Naive thymus-derived CD4-positive, alpha-beta T cell (primary cell): ENCODE measurements around the gene CPNE6. TPM values are rescaled to one million over a fixed set of nuclear protein-coding genes. Genes with fewer than 3 reads are reported as not detected.
A peak's percentile ranks its signal among the peaks of the same experiment; 100 is the strongest.

ENCODE experiments used
- ATAC-seq: fragments of 150-1000 bp; cut with Tn5 transposase; 2 replicates; pipeline ENCODE4 v1.10.0; 2021; ENCODE audit warnings: mild to moderate bottlenecking, moderate library complexity
- CTCF ChIA-PET: fragments of 350-600 bp; sonication (Branson Sonifier 250); formaldehyde crosslinking; loops from one replicate; lab custom pipeline; 2021; ENCODE audit warnings: antibody characterized with exemption; lab: Charles Lee
- POLR2A ChIA-PET: fragments of 350-600 bp; sonication (Branson Sonifier 250); formaldehyde crosslinking; loops from one replicate; lab custom pipeline; 2021; ENCODE audit warnings: antibody characterized with exemption, inconsistent platforms; lab: Charles Lee
- DNase-seq, 9 donors: peaks; one replicate each; pipeline versions ENCODE4 v3.0.0 to v3.0.0-alpha.2; 2020 to 2022; ENCODE audit warnings: mixed read lengths in 1 of 9
- H3K27ac ChIP-seq: one replicate; pipeline ENCODE4 v1.7.0; 2013; ENCODE audit warnings: mild to moderate bottlenecking, low read depth, low read length, moderate library complexity
- H3K27me3 ChIP-seq, 2 donors: one replicate each; pipeline ENCODE4 v1.7.0; 2013; ENCODE audit warnings: low read length in 2 of 2, mild to moderate bottlenecking in 2 of 2, moderate library complexity in 2 of 2; ENCODE audit not compliant: control insufficient read depth in 2 of 2, insufficient read depth in 2 of 2
- H3K36me3 ChIP-seq, 3 experiments: 1 replicate in 2 of 3; 2 replicates in 1 of 3; pipeline ENCODE4 v1.7.0; 2013; ENCODE audit warnings: low read length in 3 of 3, mild to moderate bottlenecking in 3 of 3, moderate library complexity in 1 of 3; ENCODE audit not compliant: insufficient read depth in 3 of 3, control insufficient read depth in 2 of 3
- H3K4me1 ChIP-seq, 2 donors: one replicate each; pipeline ENCODE4 v1.7.0; 2013; ENCODE audit warnings: low read length in 2 of 2, mild to moderate bottlenecking in 2 of 2, moderate library complexity in 1 of 2; ENCODE audit not compliant: control insufficient read depth in 2 of 2, insufficient read depth in 2 of 2
- H3K4me3 ChIP-seq: 2 replicates; pipeline ENCODE4 v1.7.0; 2013; ENCODE audit warnings: mild to moderate bottlenecking, low read length
- H3K9me3 ChIP-seq, 3 experiments: 1 replicate in 2 of 3; 2 replicates in 1 of 3; pipeline ENCODE4 v1.7.0; 2013; ENCODE audit warnings: low read length in 3 of 3; ENCODE audit not compliant: control insufficient read depth in 2 of 3
- H3K27ac Mint-ChIP-seq, 9 donors: one replicate each; pipeline ENCODE4 v1.8.0; 2020 to 2022; ENCODE audit warnings: mixed read lengths in 9 of 9, mild to moderate bottlenecking in 8 of 9, moderate library complexity in 5 of 9, inconsistent platforms in 2 of 9
- H3K27me3 Mint-ChIP-seq, 5 donors: one replicate each; pipeline ENCODE4 v1.8.0; 2021 to 2022; ENCODE audit warnings: mixed read lengths in 5 of 5, mild to moderate bottlenecking in 1 of 5
- H3K36me3 Mint-ChIP-seq, 5 donors: one replicate each; pipeline ENCODE4 v1.8.0; 2020 to 2022; ENCODE audit warnings: mixed read lengths in 5 of 5, mild to moderate bottlenecking in 3 of 5, inconsistent platforms in 1 of 5
- H3K4me1 Mint-ChIP-seq, 7 donors: one replicate each; pipeline ENCODE4 v1.8.0; 2020 to 2022; ENCODE audit warnings: mixed read lengths in 7 of 7, mild to moderate bottlenecking in 3 of 7, inconsistent platforms in 1 of 7
- H3K4me3 Mint-ChIP-seq, 10 donors: one replicate each; pipeline ENCODE4 v1.8.0; 2020 to 2022; ENCODE audit warnings: mild to moderate bottlenecking in 10 of 10, mixed read lengths in 10 of 10, moderate library complexity in 6 of 10, inconsistent platforms in 2 of 10
- H3K9me3 Mint-ChIP-seq, 11 donors: one replicate each; pipeline ENCODE4 v1.8.0; 2020 to 2022; ENCODE audit warnings: mixed read lengths in 11 of 11, mild to moderate bottlenecking in 4 of 11, inconsistent platforms in 1 of 11, moderate library complexity in 1 of 11
- intact Hi-C, 2 donors: fragments of 100-400 bp; cut with micrococcal nuclease; formaldehyde crosslinking; loops; one replicate each; pipeline ENCODE4 v1.15.1; 2023
- polyA plus RNA-seq, 2 donors: library from polyadenylated mRNA; unstranded; fragments of 300-500 nt; fragmentation: Illumina TruSeq; gene quantifications; one replicate each; pipeline ENCODE4 v1.2.3, GENCODE V29; 2021
- total RNA-seq, 6 experiments: library from RNA in 5 of 6; stranded (reverse) in 5 of 6; gene quantifications; 1 replicate in 5 of 6; 2 replicates in 1 of 6; pipeline ENCODE4 v1.2.3 and lab custom pipeline; 2021 to 2026

The CPNE6 gene
- total and polyA plus RNA-seq, 7 experiments from 2014 or later: 0.12 TPM; not detected in 6

GRCh38 chr14:24092505-24093206 lies 21.3 kb downstream of the CPNE6 start:
- Mint-ChIP-seq H3K27me3 (no peaks in the 10 kb centered on the region), H3K4me3 (peak overlapping the region; percentile 86 to 100 (median 98)), H3K9me3 (no peaks in the 10 kb centered on the region), H3K36me3 (peaks cover 0 to 19% (median 0%) of the 10 kb centered on the region in 5 donors), H3K4me1 (peaks cover 28 to 47% (median 41%) of the 10 kb centered on the region in 7 donors), H3K27ac (peak overlapping the region; percentile 78 to 97 (median 89))
- Histone ChIP-seq H3K36me3 (peaks cover 0 to 7% (median 0%) of the 10 kb centered on the region in 3 experiments), H3K4me3 (no peak overlapping the region), H3K9me3 (no peaks in the 10 kb centered on the region), H3K27ac (no peak overlapping the region), H3K4me1 (peaks cover 6 to 16% of the 10 kb centered on the region in 2 donors), H3K27me3 (no peaks in the 10 kb centered on the region)
- DNase-seq (no peak), ATAC-seq (no peak)
- POLR2A ChIA-PET: interaction anchor here (1.2 to 9.1 kb wide), 5 partner anchors 11 to 35 kb away, joined by 3 to 85 read pairs (median 50); partner anchors contain the start of genes DCAF11 and NRL
- intact Hi-C loops: loop anchor here in 1 of 2 donors (5.0 kb wide), 1 partner anchor 460 kb away; no protein-coding TSS in a partner anchor
- CTCF ChIA-PET: interaction anchor here (0.7 to 9.4 kb wide), 6 partner anchors 12 to 402 kb away, joined by 3 to 165 read pairs (median 26); no protein-coding TSS in a partner anchor

- POLR2A ChIA-PET: interaction anchor here (0.7 to 9.1 kb wide), 10 partner anchors 12 to 998 kb away, joined by 3 to 85 read pairs (median 6); partner anchors contain the start of genes ACIN1, C14orf119, CARMIL3 and DCAF11
- no peak for ATAC-seq
These were observed 22.0 kb downstream of the CPNE6 start for GRCh38 chr14:24093207-24093900.

GRCh38 chr14:24093901-24094840 lies 22.8 kb downstream of the CPNE6 start, which contains the start of gene PCK2:
Gene PCK2, plus strand, starts transcription at chr14:24094311. Its CDS starts 95 bp downstream, at chr14:24094406.
- Histone ChIP-seq H3K36me3 (peaks cover 0 to 19% (median 0%) of the 10 kb centered on the region in 3 experiments), H3K27me3 (no peaks in the 10 kb centered on the region), H3K4me1 (peaks cover 6 to 16% of the 10 kb centered on the region in 2 donors), H3K9me3 (no peaks in the 10 kb centered on the region), H3K4me3 (peak within 1 kb of the TSS; percentile 91), H3K27ac (peak within 1 kb of the TSS; percentile 92)
- ChIA-PET POLR2A (interaction anchor here (0.7 to 9.1 kb wide), 13 partner anchors 12 to 999 kb away, joined by 3 to 85 read pairs (median 5); partner anchors contain the start of genes ACIN1, C14orf119, CARMIL3 and DCAF11), CTCF (interaction anchor here (0.8 to 9.4 kb wide), 7 partner anchors 12 to 67 kb away, joined by 3 to 165 read pairs (median 5); partner anchors contain the start of genes DCAF11, IRF9 and NRL)
- H3K4me1 Mint-ChIP-seq: peaks cover 28 to 47% (median 41%) of the 10 kb centered on the region in 7 donors
- no peaks in the 10 kb centered on the region for H3K27me3 Mint-ChIP-seq
- DNase-seq: peak; percentile 44 to 80 (median 56)
- H3K36me3 Mint-ChIP-seq: peaks cover 0 to 19% (median 0%) of the 10 kb centered on the region in 5 donors
- H3K4me3 Mint-ChIP-seq: peak within 1 kb of the TSS; percentile 91 to 100 (median 98)
- peak within 1 kb of the TSS; percentile 90 to 97 (median 96) for H3K27ac Mint-ChIP-seq
- intact Hi-C loops: loop anchor here (1.0 to 5.0 kb wide), 12 partner anchors 13 to 462 kb away; partner anchors contain the start of genes DCAF11 (in 2 of the 2), IRF9 (in 2 of the 2), NRL (in 2 of the 2) and PSME1 (in 2 of the 2)
- peak; percentile 81 for ATAC-seq
- H3K9me3 Mint-ChIP-seq: no peaks in the 10 kb centered on the region

More at GRCh38 chr14:24093207-24093900, 22.0 kb downstream of the CPNE6 start:
- H3K36me3 ChIP-seq: peaks cover 0 to 11% (median 0%) of the 10 kb centered on the region in 3 experiments
- Mint-ChIP-seq H3K27me3 (no peaks in the 10 kb centered on the region), H3K9me3 (no peaks in the 10 kb centered on the region), H3K4me3 (peak overlapping the region; percentile 86 to 100 (median 98)), H3K4me1 (peaks cover 28 to 47% (median 41%) of the 10 kb centered on the region in 7 donors), H3K36me3 (peaks cover 0 to 19% (median 0%) of the 10 kb centered on the region in 5 donors), H3K27ac (peak overlapping the region; percentile 84 to 97 (median 92))
- CTCF ChIA-PET: interaction anchor here (0.8 to 9.4 kb wide), 6 partner anchors 12 to 68 kb away, joined by 3 to 165 read pairs (median 28); partner anchors contain the start of gene IRF9
- intact Hi-C loops: loop anchor here in 1 of 2 donors (5.0 kb wide), 1 partner anchor 461 kb away; no protein-coding TSS in a partner anchor
- peaks cover 6 to 16% of the 10 kb centered on the region in 2 donors for H3K4me1 ChIP-seq
- H3K9me3 ChIP-seq: no peaks in the 10 kb centered on the region
- peak overlapping the region; percentile 91 for H3K4me3 ChIP-seq
- no peak for DNase-seq
- H3K27ac ChIP-seq: peak overlapping the region; percentile 92
- no peaks in the 10 kb centered on the region for H3K27me3 ChIP-seq

- Mint-ChIP-seq H3K36me3 (peaks cover 0 to 20% (median 0%) of the 10 kb centered on the region in 5 donors), H3K4me3 (peak overlapping the region; percentile 91 to 100 (median 98)), H3K27me3 (no peaks in the 10 kb centered on the region), H3K4me1 (peaks cover 28 to 45% (median 38%) of the 10 kb centered on the region in 7 donors), H3K27ac (peak overlapping the region; percentile 90 to 97 (median 96)), H3K9me3 (no peaks in the 10 kb centered on the region)
- Histone ChIP-seq H3K4me3 (peak overlapping the region; percentile 91), H3K36me3 (peaks cover 0 to 26% (median 3%) of the 10 kb centered on the region in 3 experiments), H3K9me3 (no peaks in the 10 kb centered on the region), H3K27ac (peak overlapping the region; percentile 92), H3K4me1 (peaks cover 6 to 16% of the 10 kb centered on the region in 2 donors), H3K27me3 (no peaks in the 10 kb centered on the region)
- ATAC-seq (no peak), DNase-seq (no peak)
- ChIA-PET POLR2A (interaction anchor here (0.9 to 9.1 kb wide), 8 partner anchors 12 to 67 kb away, joined by 3 to 85 read pairs (median 8); partner anchors contain the start of genes DCAF11, IRF9, NRL and PSME1), CTCF (interaction anchor here (0.8 to 9.4 kb wide), 6 partner anchors 11 to 66 kb away, joined by 3 to 165 read pairs (median 4); partner anchors contain the start of genes DCAF11, IRF9 and NRL)
- intact Hi-C loops: loop anchor here (1.0 to 5.0 kb wide), 12 partner anchors 13 to 463 kb away; partner anchors contain the start of genes DCAF11 (in 2 of the 2), IRF9 (in 2 of the 2), NRL (in 2 of the 2) and PSME1 (in 2 of the 2)
These were observed 23.5 kb downstream of the CPNE6 start for GRCh38 chr14:24094841-24095270.
